Ishikawa (cell line): ENCODE data around the gene SEMA6A.

Experiments used
- EP300 ChIP-seq: IDR thresholded peaks from 2 replicates; pipeline ENCODE4 v1.6.1; 2012; ENCODE audit warnings: borderline replicate concordance
- FOXM1 ChIP-seq: IDR thresholded peaks from 2 replicates; pipeline ENCODE4 v1.6.1; 2012; ENCODE audit warnings: low read depth, borderline replicate concordance
- TEAD4 ChIP-seq: IDR thresholded peaks from 2 replicates; pipeline ENCODE4 v1.6.1; 2012
- YY1 ChIP-seq: IDR thresholded peaks from 2 replicates; pipeline ENCODE4 v1.6.1; 2012; ENCODE audit warnings: low read depth
- ZBTB7A ChIP-seq: IDR thresholded peaks from 2 replicates; pipeline ENCODE4 v1.6.1; 2012; ENCODE audit warnings: low read depth
- TF ChIP-seq, protein P1 (sequence below): IDR thresholded peaks from 2 replicates; pipeline ENCODE4 v1.6.1; 2012; ENCODE audit warnings: low read depth, mild to moderate bottlenecking

DNA sequence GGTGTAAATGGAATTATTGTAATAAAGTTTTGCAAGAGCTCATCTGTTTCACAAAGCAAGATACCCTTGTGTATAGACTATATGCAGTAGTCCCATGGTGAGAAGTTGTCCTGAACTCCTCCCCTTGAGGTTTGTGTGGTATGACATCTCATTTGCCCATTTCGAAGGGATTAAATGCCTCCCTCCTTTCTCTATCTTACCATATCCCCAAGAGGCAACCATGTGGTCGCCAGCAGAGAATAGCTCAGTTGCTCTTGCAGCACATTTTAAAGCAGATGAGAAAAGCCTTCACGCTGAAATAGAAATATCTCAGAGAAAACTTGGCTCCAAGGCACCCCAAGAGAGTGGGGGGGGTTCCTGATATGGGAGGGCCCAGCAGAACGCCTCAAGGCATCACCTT, 4.6 kb downstream of the SEMA6A start:
- TF ChIP-seq EP300 = no peak
- TF ChIP-seq YY1 = no peak
- TF ChIP-seq, protein P1, sequence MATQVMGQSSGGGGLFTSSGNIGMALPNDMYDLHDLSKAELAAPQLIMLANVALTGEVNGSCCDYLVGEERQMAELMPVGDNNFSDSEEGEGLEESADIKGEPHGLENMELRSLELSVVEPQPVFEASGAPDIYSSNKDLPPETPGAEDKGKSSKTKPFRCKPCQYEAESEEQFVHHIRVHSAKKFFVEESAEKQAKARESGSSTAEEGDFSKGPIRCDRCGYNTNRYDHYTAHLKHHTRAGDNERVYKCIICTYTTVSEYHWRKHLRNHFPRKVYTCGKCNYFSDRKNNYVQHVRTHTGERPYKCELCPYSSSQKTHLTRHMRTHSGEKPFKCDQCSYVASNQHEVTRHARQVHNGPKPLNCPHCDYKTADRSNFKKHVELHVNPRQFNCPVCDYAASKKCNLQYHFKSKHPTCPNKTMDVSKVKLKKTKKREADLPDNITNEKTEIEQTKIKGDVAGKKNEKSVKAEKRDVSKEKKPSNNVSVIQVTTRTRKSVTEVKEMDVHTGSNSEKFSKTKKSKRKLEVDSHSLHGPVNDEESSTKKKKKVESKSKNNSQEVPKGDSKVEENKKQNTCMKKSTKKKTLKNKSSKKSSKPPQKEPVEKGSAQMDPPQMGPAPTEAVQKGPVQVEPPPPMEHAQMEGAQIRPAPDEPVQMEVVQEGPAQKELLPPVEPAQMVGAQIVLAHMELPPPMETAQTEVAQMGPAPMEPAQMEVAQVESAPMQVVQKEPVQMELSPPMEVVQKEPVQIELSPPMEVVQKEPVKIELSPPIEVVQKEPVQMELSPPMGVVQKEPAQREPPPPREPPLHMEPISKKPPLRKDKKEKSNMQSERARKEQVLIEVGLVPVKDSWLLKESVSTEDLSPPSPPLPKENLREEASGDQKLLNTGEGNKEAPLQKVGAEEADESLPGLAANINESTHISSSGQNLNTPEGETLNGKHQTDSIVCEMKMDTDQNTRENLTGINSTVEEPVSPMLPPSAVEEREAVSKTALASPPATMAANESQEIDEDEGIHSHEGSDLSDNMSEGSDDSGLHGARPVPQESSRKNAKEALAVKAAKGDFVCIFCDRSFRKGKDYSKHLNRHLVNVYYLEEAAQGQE = no peak
- TF ChIP-seq TEAD4 = no peak
- no peak for TF ChIP-seq FOXM1
- TF ChIP-seq ZBTB7A = no peak
